GM10248 (cell line): ENCODE measurements around the gene RNF121.

ENCODE experiments used
- CTCF ChIA-PET: fragments of 300-600 bp; sonication (Branson Sonifier 250); formaldehyde crosslinking; extraction: SDS; loops from one replicate; lab custom pipeline; 2021; ENCODE audit warnings: antibody characterized with exemption; lab: Yijun Ruan, JAX
- POLR2A ChIA-PET: fragments of 350-650 bp; sonication (Branson Sonifier 250); formaldehyde crosslinking; extraction: SDS; loops from one replicate; lab custom pipeline; 2020; ENCODE audit warnings: antibody characterized with exemption; lab: Yijun Ruan, JAX
- DNase-seq: peaks from one replicate; pipeline ENCODE4 v3.0.0; 2012; ENCODE audit errors: extremely low spot score
- TF ChIP-seq, protein P1 (sequence below): IDR thresholded peaks from 2 replicates; pipeline ENCODE4 v1.5.1; 2012; ENCODE audit warnings: mild to moderate bottlenecking, low read depth; ENCODE audit errors: extremely low read depth, missing control alignments, control extremely low read depth

RNF121 gene

DNA sequence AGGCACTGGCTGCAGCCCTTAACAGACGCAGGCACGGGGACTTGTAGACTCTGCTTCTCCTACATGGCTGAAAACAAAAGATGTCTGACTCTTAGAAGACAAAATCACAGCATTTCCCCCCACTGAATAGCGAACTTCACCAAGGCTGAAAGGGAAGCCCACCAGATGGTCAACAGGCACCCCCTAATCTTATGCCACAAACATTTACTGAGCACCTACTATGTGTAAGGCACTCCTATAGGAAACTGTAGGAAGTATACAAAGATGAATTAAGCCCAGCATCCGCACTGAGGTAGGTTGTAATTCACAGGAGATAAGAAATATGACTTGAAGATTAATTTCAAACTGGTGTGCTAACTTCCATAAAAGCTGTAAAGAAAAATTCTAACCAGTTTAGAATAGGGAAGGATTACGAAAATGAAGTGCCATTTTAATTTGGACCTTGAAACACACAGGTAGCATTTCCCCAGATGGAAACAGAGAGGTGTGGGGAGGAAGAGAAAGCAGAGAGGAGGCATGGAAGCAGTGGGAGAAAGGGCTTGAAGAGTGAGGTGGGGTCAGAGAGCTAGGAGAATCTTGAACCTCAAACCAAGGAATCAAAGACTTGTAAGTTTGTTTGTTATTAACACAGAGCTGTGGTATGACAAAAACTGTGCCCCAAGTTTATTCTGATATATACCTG lies 113.4 kb downstream of the RNF121 start:
- POLR2A ChIA-PET, result no interaction called here
- TF ChIP-seq, protein P1, sequence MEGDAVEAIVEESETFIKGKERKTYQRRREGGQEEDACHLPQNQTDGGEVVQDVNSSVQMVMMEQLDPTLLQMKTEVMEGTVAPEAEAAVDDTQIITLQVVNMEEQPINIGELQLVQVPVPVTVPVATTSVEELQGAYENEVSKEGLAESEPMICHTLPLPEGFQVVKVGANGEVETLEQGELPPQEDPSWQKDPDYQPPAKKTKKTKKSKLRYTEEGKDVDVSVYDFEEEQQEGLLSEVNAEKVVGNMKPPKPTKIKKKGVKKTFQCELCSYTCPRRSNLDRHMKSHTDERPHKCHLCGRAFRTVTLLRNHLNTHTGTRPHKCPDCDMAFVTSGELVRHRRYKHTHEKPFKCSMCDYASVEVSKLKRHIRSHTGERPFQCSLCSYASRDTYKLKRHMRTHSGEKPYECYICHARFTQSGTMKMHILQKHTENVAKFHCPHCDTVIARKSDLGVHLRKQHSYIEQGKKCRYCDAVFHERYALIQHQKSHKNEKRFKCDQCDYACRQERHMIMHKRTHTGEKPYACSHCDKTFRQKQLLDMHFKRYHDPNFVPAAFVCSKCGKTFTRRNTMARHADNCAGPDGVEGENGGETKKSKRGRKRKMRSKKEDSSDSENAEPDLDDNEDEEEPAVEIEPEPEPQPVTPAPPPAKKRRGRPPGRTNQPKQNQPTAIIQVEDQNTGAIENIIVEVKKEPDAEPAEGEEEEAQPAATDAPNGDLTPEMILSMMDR, result no peak
- DNase-seq, result no peak
- CTCF ChIA-PET, result interaction anchor here (1.2 to 14.3 kb wide), 4 partner anchors 9 to 392 kb away, joined by 3 to 159 read pairs (median 10); partner anchors contain the start of gene CLPB

DNA sequence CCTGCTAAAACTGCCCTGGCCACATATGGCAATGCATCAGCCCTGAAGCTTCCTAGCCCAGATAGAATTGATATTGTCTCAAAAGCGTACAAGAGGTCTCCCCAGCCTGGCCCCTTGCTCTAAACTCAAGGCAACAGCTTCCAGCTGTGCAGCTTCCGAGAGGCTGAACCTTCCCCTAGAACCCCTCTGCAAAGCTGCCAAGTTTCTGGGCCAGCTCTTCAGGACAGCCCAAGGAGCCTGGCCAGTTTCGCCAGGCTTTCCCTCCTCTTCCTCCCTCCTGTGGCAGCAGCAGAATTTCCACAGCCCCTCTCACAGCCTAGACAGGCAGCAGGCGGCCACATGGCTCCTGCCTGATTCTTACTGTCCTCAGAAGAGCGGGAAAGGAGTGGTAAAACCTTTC lies 117.0 kb downstream of the RNF121 start:
- ChIA-PET CTCF (interaction anchor here (1.1 to 2.2 kb wide), 4 partner anchors 16 to 33 kb away, joined by 3 to 15 read pairs (median 4); no protein-coding TSS in a partner anchor), POLR2A (no interaction called here)
- DNase-seq, result no peak
- TF ChIP-seq, protein P1, result no peak
